ENCODE data around the gene COL9A1.

The COL9A1 gene

DNA sequence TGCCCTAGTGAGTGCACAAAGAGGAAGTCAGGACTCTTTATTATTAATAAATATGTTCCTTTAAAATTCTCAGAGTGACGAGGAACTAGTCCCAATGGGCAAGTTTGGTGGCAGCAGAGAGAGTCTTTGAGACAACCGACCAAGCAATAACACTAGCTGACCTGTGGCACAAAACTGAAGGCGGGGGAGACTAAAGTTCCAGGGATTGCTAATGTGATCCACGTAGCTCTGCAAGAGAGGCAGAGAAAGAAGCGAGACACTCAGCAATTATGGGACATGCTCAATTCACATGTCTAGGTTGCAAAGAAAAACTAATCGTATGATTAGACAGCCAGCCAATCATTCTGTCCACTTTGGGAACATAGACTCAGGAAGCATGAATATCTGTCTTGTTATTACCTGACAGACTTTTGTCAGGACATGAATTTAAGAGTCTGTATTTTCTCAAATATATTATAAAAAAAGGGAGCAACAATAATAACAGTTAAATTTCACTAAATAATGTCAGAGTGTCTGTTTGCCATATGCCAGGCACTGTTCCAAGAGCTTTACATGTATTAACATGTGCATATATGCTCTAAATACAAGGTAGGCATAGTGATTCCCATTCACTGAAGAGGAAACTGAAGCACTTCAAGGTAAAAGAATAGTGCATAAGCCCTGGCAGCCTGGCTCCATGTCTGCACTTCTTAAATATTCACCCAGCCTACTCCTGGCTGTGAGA, 81.0 kb downstream of the COL9A1 start:
- DNase-seq (ENCODE audit: low spot score in 2 of 2): no peak
- H3K9me3 Mint-ChIP-seq: no peaks in the 10 kb centered on the region
- no peak overlapping the region for H3K27ac Mint-ChIP-seq
- H3K4me3 Mint-ChIP-seq: no peak overlapping the region
- H3K36me3 Mint-ChIP-seq: no peaks in the 10 kb centered on the region
- ATAC-seq: no peak
- H3K4me1 Mint-ChIP-seq: no peaks in the 10 kb centered on the region

- Mint-ChIP-seq H3K27ac (no peak overlapping the region), H3K4me1 (no peaks in the 10 kb centered on the region), H3K4me3 (no peak overlapping the region), H3K9me3 (no peaks in the 10 kb centered on the region), H3K36me3 (no peaks in the 10 kb centered on the region)
- DNase-seq (ENCODE audit: low spot score in 2 of 2): no peak
- no peak for ATAC-seq
Measured at GRCh38 chr6:70221025-70221714, 81.7 kb downstream of the COL9A1 start.

DNA sequence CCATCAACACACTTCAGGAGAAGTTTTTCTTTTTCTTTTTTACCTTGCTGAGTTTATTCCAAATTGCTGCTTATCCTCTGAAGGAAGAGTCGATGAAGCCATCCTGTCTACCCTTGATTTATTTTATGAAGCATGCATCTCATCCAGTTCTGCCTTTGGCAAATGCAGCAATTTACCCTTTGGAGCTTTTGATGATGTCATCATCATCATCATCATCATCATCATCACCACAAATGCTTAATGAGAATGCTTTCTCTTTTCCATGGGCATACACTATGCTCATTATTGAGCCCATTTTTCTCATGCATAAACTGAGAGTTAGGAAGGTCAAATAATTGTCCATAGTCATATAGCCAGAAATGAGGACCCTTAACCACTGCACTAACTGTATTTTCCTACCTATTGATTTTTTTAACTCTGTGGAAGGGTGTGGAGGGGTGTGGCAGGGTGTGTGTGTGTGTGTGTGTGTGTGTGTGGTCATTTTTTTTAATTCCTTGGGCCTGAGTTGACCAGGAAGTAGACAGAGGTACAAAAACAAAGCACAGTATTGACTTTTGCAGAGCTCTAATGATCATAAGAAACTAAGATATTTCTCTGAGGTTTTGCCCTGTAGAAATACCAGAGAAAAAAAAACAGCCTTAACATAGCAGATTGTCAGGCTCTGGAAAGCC, 82.8 kb downstream of the COL9A1 start:
- H3K27ac Mint-ChIP-seq: no peak overlapping the region
- no peak for ATAC-seq
- no peaks in the 10 kb centered on the region for H3K4me1 Mint-ChIP-seq
- H3K9me3 Mint-ChIP-seq: no peaks in the 10 kb centered on the region
- no peak for DNase-seq (ENCODE audit: low spot score in 2 of 2)
- H3K4me3 Mint-ChIP-seq: no peak overlapping the region
- H3K36me3 Mint-ChIP-seq: no peaks in the 10 kb centered on the region

DNA sequence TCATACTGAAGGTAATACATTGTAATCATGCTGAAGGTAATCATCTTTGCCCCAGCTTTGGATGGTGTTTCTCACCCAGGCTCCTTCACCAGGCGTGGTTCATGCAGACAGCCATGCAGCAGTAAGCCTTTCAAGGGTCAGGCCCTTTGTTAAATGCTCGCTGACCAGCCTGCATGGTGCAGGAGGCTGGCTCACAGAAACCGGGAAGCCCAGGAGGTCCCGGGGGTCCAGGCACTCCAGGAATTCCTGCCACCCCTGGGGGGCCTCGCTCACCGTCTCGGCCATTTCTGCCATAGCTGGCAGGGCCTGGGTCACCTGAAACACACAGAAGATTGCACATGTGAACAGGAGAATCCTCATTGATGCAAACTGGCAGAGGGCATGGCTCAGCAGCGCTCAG, 86.1 kb downstream of the COL9A1 start:
- no peaks in the 10 kb centered on the region for H3K9me3 Mint-ChIP-seq
- no peak overlapping the region for H3K27ac Mint-ChIP-seq
- no peak overlapping the region for H3K4me3 Mint-ChIP-seq
- H3K4me1 Mint-ChIP-seq: no peaks in the 10 kb centered on the region
- DNase-seq (ENCODE audit: low spot score in 2 of 2): no peak
- peak; percentile 32 for ATAC-seq
- no peaks in the 10 kb centered on the region for H3K36me3 Mint-ChIP-seq

- Mint-ChIP-seq H3K4me1 (no peaks in the 10 kb centered on the region), H3K27ac (no peak overlapping the region), H3K4me3 (no peak overlapping the region), H3K9me3 (no peaks in the 10 kb centered on the region), H3K36me3 (no peaks in the 10 kb centered on the region)
- DNase-seq (ENCODE audit: low spot score in 2 of 2): no peak
- ATAC-seq: no peak
Measured at GRCh38 chr6:70215460-70216108, 87.3 kb downstream of the COL9A1 start.

DNA sequence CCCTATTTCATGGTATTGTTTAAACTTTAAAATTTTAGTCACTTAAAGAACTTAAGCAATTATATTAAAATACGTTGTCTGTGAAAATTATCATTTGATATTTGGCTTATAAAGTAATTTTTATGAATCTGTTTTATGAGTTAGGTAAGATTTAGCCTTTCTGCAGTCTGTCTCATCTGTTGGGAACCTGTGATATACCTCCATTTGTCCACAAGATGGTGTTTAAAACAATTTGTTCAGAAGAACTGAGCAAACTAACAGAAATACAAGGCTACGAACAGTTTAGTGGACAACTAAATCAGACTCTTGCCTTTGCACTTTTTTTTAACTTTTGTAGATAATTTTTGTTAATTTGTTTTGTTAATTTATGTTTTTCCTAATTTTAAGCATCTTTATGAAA, 92.4 kb downstream of the COL9A1 start:
- Mint-ChIP-seq H3K9me3 (no peaks in the 10 kb centered on the region), H3K36me3 (no peaks in the 10 kb centered on the region), H3K4me1 (no peaks in the 10 kb centered on the region), H3K27ac (no peak overlapping the region), H3K4me3 (no peak overlapping the region)
- ATAC-seq: no peak
- DNase-seq (ENCODE audit: low spot score in 2 of 2): no peak

GRCh38 chr6:70208235-70208790, 94.6 kb downstream of the COL9A1 start:
- Mint-ChIP-seq H3K27ac (no peak overlapping the region), H3K9me3 (no peaks in the 10 kb centered on the region), H3K36me3 (no peaks in the 10 kb centered on the region), H3K4me1 (no peaks in the 10 kb centered on the region), H3K4me3 (no peak overlapping the region)
- no peak for ATAC-seq
- no peak for DNase-seq (ENCODE audit: low spot score in 2 of 2)

- Mint-ChIP-seq H3K9me3 (no peaks in the 10 kb centered on the region), H3K4me1 (no peaks in the 10 kb centered on the region), H3K4me3 (no peak overlapping the region), H3K36me3 (no peaks in the 10 kb centered on the region), H3K27ac (no peak overlapping the region)
- no peak for DNase-seq (ENCODE audit: low spot score in 2 of 2)
- ATAC-seq: no peak
Measured at GRCh38 chr6:70198785-70199184, 104.1 kb downstream of the COL9A1 start.

DNA sequence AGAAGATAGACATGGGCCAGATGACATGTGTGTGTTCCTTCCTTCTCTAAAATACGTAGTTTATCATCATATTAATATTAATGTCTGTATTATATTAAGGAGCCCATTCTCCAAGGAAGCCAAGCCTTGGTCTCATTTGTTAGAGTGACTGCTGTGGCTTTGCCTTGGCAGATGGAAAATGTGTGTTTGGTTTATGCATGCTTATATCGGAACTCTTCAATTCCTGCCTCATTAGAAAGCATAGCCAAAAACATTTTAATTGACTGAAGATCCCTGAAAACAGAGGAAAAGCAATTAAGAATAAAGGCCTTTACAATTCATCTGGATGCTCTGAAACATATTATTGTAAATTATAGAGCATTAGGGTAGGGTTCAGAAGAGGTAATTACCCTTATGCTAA, 106.4 kb downstream of the COL9A1 start:
- no peak for ATAC-seq
- Mint-ChIP-seq H3K36me3 (no peaks in the 10 kb centered on the region), H3K9me3 (no peaks in the 10 kb centered on the region)

DNA sequence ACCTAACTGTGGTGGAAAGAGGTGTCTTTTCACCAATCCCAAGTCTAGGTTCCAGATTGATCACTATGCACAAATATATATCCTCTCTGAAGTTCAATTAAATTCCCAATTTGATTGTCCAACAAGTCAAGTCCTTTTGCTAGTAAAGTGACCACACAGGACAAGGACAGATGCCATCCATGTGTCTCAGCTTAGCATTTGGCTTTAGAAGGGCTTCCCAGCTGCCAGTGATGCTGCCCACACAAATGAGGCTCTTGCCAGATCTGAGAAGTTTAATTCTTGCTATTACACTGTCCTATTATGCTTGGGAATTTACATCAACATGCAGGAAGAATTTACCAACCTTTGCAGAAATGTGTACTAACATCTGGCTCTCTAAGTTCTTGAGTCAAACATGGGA, 108.5 kb downstream of the COL9A1 start:
- DNase-seq (ENCODE audit: low spot score in 2 of 2) (no peak), ATAC-seq (no peak)
- no peak overlapping the region for H3K4me3 Mint-ChIP-seq
- H3K36me3 Mint-ChIP-seq: no peaks in the 10 kb centered on the region
- H3K27ac Mint-ChIP-seq: no peak overlapping the region
- H3K4me1 Mint-ChIP-seq: no peaks in the 10 kb centered on the region
- H3K9me3 Mint-ChIP-seq: no peaks in the 10 kb centered on the region

More for the DNA sequence above, 106.4 kb downstream of the COL9A1 start:
- no peaks in the 10 kb centered on the region for H3K4me1 Mint-ChIP-seq
- no peak for DNase-seq (ENCODE audit: low spot score in 2 of 2)
- H3K4me3 Mint-ChIP-seq: no peak overlapping the region
- H3K27ac Mint-ChIP-seq: no peak overlapping the region

GRCh38 chr6:70188202-70188601, 114.7 kb downstream of the COL9A1 start:
- Mint-ChIP-seq H3K4me1 (no peaks in the 10 kb centered on the region), H3K27ac (no peak overlapping the region), H3K9me3 (no peaks in the 10 kb centered on the region), H3K36me3 (no peaks in the 10 kb centered on the region), H3K4me3 (no peak overlapping the region)
- ATAC-seq (no peak), DNase-seq (ENCODE audit: low spot score in 2 of 2) (no peak)

- ATAC-seq (no peak), DNase-seq (ENCODE audit: low spot score in 2 of 2) (no peak)
- Mint-ChIP-seq H3K4me3 (no peak overlapping the region), H3K27ac (no peak overlapping the region), H3K4me1 (no peaks in the 10 kb centered on the region), H3K36me3 (no peaks in the 10 kb centered on the region), H3K9me3 (no peaks in the 10 kb centered on the region)
Measured at GRCh38 chr6:70186461-70186860, 116.4 kb downstream of the COL9A1 start.

- Mint-ChIP-seq H3K27ac (no peak overlapping the region), H3K36me3 (no peaks in the 10 kb centered on the region), H3K9me3 (no peaks in the 10 kb centered on the region), H3K4me1 (no peaks in the 10 kb centered on the region), H3K4me3 (no peak overlapping the region)
- ATAC-seq: no peak
- DNase-seq (ENCODE audit: low spot score in 2 of 2): no peak
Measured at GRCh38 chr6:70184723-70185122, 118.2 kb downstream of the COL9A1 start.

DNA sequence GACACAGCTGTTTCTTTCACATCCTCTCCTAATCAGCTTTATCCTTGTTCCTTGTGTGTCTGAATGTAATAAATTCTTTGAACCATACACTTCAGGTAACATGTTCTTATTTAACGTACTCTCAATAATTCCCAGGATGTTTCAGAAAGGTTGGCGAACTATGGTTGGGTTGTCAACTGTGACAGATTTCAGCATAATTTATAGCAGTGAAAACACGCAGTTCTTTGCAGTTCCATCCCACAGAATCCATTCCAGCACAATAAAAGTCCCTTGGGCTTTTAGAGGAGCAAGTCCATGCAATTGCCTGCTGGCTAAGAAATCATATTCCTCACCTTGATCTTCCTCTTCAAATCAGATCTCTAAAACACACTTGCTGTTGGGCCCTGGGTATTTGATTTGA, 119.3 kb downstream of the COL9A1 start:
- Mint-ChIP-seq H3K4me1 (no peaks in the 10 kb centered on the region), H3K9me3 (no peaks in the 10 kb centered on the region), H3K27ac (no peak overlapping the region), H3K4me3 (no peak overlapping the region), H3K36me3 (no peaks in the 10 kb centered on the region)
- ATAC-seq: no peak
- DNase-seq (ENCODE audit: low spot score in 2 of 2): no peak

- H3K9me3 Mint-ChIP-seq: no peaks in the 10 kb centered on the region
- H3K4me1 Mint-ChIP-seq: no peaks in the 10 kb centered on the region
- H3K4me3 Mint-ChIP-seq: no peak overlapping the region
- DNase-seq (ENCODE audit: low spot score in 2 of 2) (no peak), ATAC-seq (peak; percentile 82)
- H3K27ac Mint-ChIP-seq: no peak overlapping the region
- no peaks in the 10 kb centered on the region for H3K36me3 Mint-ChIP-seq
Measured at GRCh38 chr6:70180901-70181599, 121.8 kb downstream of the COL9A1 start.

All from stimulated activated effector memory CD8-positive, alpha-beta T cell treated with anti-CD3 and anti-CD28 coated beads, Interleukin-12 subunit alpha, Interleukin-12 subunit beta, amount 100 ng/mL, for 72 hours (primary cell).